H9 (cell line): ENCODE results near the gene TNS2. TPM values are rescaled to one million over a fixed set of nuclear protein-coding genes. Genes with fewer than 3 reads are reported as not detected.

Experiments
- DNase-seq: peaks from one replicate; pipeline ENCODE4 v3.0.0-alpha.2; 2017
- H2AFZ ChIP-seq: one replicate; pipeline ENCODE4 v1.6.1; 2013; ENCODE audit warnings: mild to moderate bottlenecking, low read length, control low read depth, moderate library complexity
- H2AK5ac ChIP-seq: 2 replicates; pipeline ENCODE4 v1.6.1; 2013; ENCODE audit warnings: low read length, control low read depth, mixed read lengths; ENCODE audit not compliant: insufficient read length
- H2BK120ac ChIP-seq: one replicate; pipeline ENCODE4 v1.6.1; 2013; ENCODE audit warnings: low read depth, mild to moderate bottlenecking, low read length, control low read depth, inconsistent platforms; ENCODE audit not compliant: poor library complexity, severe bottlenecking
- H2BK12ac ChIP-seq: 2 replicates; pipeline ENCODE4 v1.6.1; 2013; ENCODE audit warnings: low read length, control low read depth, mixed read lengths, low read depth; ENCODE audit not compliant: insufficient read length
- H2BK15ac ChIP-seq: 2 replicates; pipeline ENCODE4 v1.6.1; 2013; ENCODE audit warnings: low read depth, low read length, control low read depth
- H2BK20ac ChIP-seq: one replicate; pipeline ENCODE4 v1.6.1; 2013; ENCODE audit warnings: low read depth, mild to moderate bottlenecking, low read length, control low read depth, inconsistent platforms; ENCODE audit not compliant: poor library complexity, severe bottlenecking
- H2BK5ac ChIP-seq: 2 replicates; pipeline ENCODE4 v1.6.1; 2013; ENCODE audit warnings: low read length, control low read depth, mixed read lengths; ENCODE audit not compliant: insufficient read length
- H3K14ac ChIP-seq: 2 replicates; pipeline ENCODE4 v1.6.1; 2013; ENCODE audit warnings: low read length, control low read depth; ENCODE audit not compliant: insufficient read depth
- H3K18ac ChIP-seq: 2 replicates; pipeline ENCODE4 v1.6.1; 2013; ENCODE audit warnings: low read depth, mild to moderate bottlenecking, mixed read lengths, low read length, control low read depth; ENCODE audit not compliant: insufficient read length
- H3K23ac ChIP-seq: 2 replicates; pipeline ENCODE4 v1.6.1; 2013; ENCODE audit warnings: low read length, control low read depth, mixed read lengths, low read depth; ENCODE audit not compliant: insufficient read length
- H3K23me2 ChIP-seq: 2 replicates; pipeline ENCODE4 v1.6.1; 2013; ENCODE audit warnings: low read depth, mild to moderate bottlenecking, mixed read lengths, low read length, control low read depth; ENCODE audit not compliant: insufficient read length, poor library complexity, severe bottlenecking
- H3K27ac ChIP-seq: 2 replicates; pipeline ENCODE4 v1.5.1; 2013; ENCODE audit warnings: low read length, control low read depth, mixed read lengths, low read depth; ENCODE audit not compliant: insufficient read length
- H3K27me3 ChIP-seq: 2 replicates; pipeline ENCODE4 v1.6.1; 2013; ENCODE audit warnings: low read length, control low read depth, inconsistent platforms; ENCODE audit not compliant: insufficient read depth
- H3K4ac ChIP-seq: 2 replicates; pipeline ENCODE4 v1.6.1; 2013; ENCODE audit warnings: low read depth, mild to moderate bottlenecking, control low read depth, inconsistent platforms, low read length, moderate library complexity
- H3K4me1 ChIP-seq: 2 replicates; pipeline ENCODE4 v1.6.1; 2013; ENCODE audit warnings: low read length, control low read depth, inconsistent platforms; ENCODE audit not compliant: insufficient read depth
- H3K4me2 ChIP-seq: 2 replicates; pipeline ENCODE4 v1.6.1; 2013; ENCODE audit warnings: low read length, control low read depth, mixed read lengths; ENCODE audit not compliant: insufficient read length, insufficient read depth
- H3K56ac ChIP-seq: 2 replicates; pipeline ENCODE4 v1.6.1; 2013; ENCODE audit warnings: low read depth, mild to moderate bottlenecking, mixed read lengths, low read length, control low read depth; ENCODE audit not compliant: insufficient read length
- H3K79me1 ChIP-seq: 2 replicates; pipeline ENCODE4 v1.6.1; 2013; ENCODE audit warnings: low read depth, mild to moderate bottlenecking, moderate library complexity, low read length, control low read depth, inconsistent platforms; ENCODE audit not compliant: insufficient read depth, poor library complexity, severe bottlenecking
- H3K79me2 ChIP-seq: 2 replicates; pipeline ENCODE4 v1.6.1; 2013; ENCODE audit warnings: low read length, control low read depth, inconsistent platforms; ENCODE audit not compliant: insufficient read depth
- H3K9ac ChIP-seq: 2 replicates; pipeline ENCODE4 v1.6.1; 2013; ENCODE audit warnings: low read length, control low read depth, mixed read lengths; ENCODE audit not compliant: insufficient read length; ENCODE audit errors: extremely low read depth
- H3K9me3 ChIP-seq: one replicate; pipeline ENCODE4 v1.6.1; 2013; ENCODE audit warnings: low read depth, low read length, inconsistent platforms; ENCODE audit not compliant: control insufficient read depth
- H3T11ph ChIP-seq: one replicate; pipeline ENCODE4 v1.6.1; 2013; ENCODE audit warnings: mild to moderate bottlenecking, low read length, control low read depth, inconsistent platforms
- H4K20me1 ChIP-seq: one replicate; pipeline ENCODE4 v1.6.1; 2013; ENCODE audit not compliant: control insufficient read depth, insufficient read length, insufficient read depth
- H4K5ac ChIP-seq: 2 replicates; pipeline ENCODE4 v1.6.1; 2013; ENCODE audit warnings: low read depth, mild to moderate bottlenecking, mixed read lengths, low read length, control low read depth; ENCODE audit not compliant: insufficient read length
- H4K8ac ChIP-seq: replicated peaks from 2 replicates; pipeline ENCODE4 v1.6.1; 2013; ENCODE audit warnings: low read length, control low read depth, mixed read lengths, low read depth; ENCODE audit not compliant: insufficient read length
- H4K91ac ChIP-seq: 2 replicates; pipeline ENCODE4 v1.6.1; 2013; ENCODE audit warnings: low read depth, mild to moderate bottlenecking, moderate library complexity, mixed read lengths, low read length, control low read depth; ENCODE audit not compliant: insufficient read length
- H3K27ac Mint-ChIP-seq, 3 experiments: 2 replicates in 2 of 3; 3 replicates in 1 of 3; pipeline ENCODE4 v1.8.0; 2020 to 2021; ENCODE audit warnings: mixed read lengths in 3 of 3, mild to moderate bottlenecking in 1 of 3, moderate library complexity in 1 of 3
- H3K27me3 Mint-ChIP-seq: 2 replicates; pipeline ENCODE4 v1.8.0; 2021; ENCODE audit warnings: low read depth, mild to moderate bottlenecking, moderate library complexity, mixed read lengths
- H3K36me3 Mint-ChIP-seq, 3 experiments: 2 replicates in 2 of 3; 3 replicates in 1 of 3; pipeline ENCODE4 v1.8.0; 2020 to 2021; ENCODE audit warnings: low read depth in 3 of 3, mixed read lengths in 3 of 3; ENCODE audit not compliant: insufficient read depth in 1 of 3
- H3K4me1 Mint-ChIP-seq, 2 experiments: 2 replicates each; pipeline ENCODE4 v1.8.0; 2020; ENCODE audit warnings: mixed read lengths in 2 of 2
- H3K4me3 Mint-ChIP-seq, 2 experiments: 2 replicates in 1 of 2; 3 replicates in 1 of 2; pipeline ENCODE4 v1.8.0; 2020 to 2021; ENCODE audit warnings: mild to moderate bottlenecking in 2 of 2, mixed read lengths in 2 of 2, moderate library complexity in 1 of 2
- H3K9me3 Mint-ChIP-seq, 2 experiments: 2 replicates in 1 of 2; 3 replicates in 1 of 2; pipeline ENCODE4 v1.8.0; 2020; ENCODE audit warnings: mild to moderate bottlenecking in 2 of 2, mixed read lengths in 2 of 2, moderate library complexity in 1 of 2
- WGBS: extraction: QIAGEN DNeasy Blood & Tissue Kit; methylation state at CpG from one replicate; pipeline ENCODE4 v1.1.7; 2013; ENCODE audit warnings: missing lambda C conversion rate, low lambda C conversion rate, mixed read lengths; ENCODE audit not compliant: insufficient read length; ENCODE audit errors: extremely low coverage; 5-methylcytosine and 5-hydroxymethylcytosine counted together
- total RNA-seq: library from RNA; stranded (reverse); gene quantifications from 2 replicates; pipeline ENCODE4 v1.2.1, GENCODE V29; 2021
- TF ChIP-seq, protein P1 (sequence below): fragments of 200-600 bp; sonication (generic); conservative IDR thresholded peaks from 3 replicates; pipeline ENCODE4 v1.8.0; 2021; ENCODE audit warnings: antibody characterized with exemption, mild to moderate bottlenecking

TNS2 gene
- total RNA-seq, 1 experiment from 2014 or later, result 4.5 TPM

GRCh38 chr12:53057816-53058500 is 8.1 kb downstream of the TNS2 start:
- H3K79me1 ChIP-seq, result no peaks in the 10 kb centered on the region
- no peak overlapping the region for H2AK5ac ChIP-seq
- no peak overlapping the region for H4K8ac ChIP-seq
- no peak overlapping the region for H3T11ph ChIP-seq
- no peak overlapping the region for H3K18ac ChIP-seq
- H4K91ac ChIP-seq, result no peak overlapping the region
- H3K27ac ChIP-seq, result no peak overlapping the region
- no peak overlapping the region for H2BK12ac ChIP-seq
- H3K27ac Mint-ChIP-seq, result no peak overlapping the region
- H3K56ac ChIP-seq, result no peak overlapping the region
- no peak overlapping the region for H4K5ac ChIP-seq
- no peak overlapping the region for H3K4me3 Mint-ChIP-seq
- H3K9me3 ChIP-seq, result no peaks in the 10 kb centered on the region
- no peak overlapping the region for H3K4ac ChIP-seq
- no peaks in the 10 kb centered on the region for H3K23me2 ChIP-seq
- WGBS, result no CpG with 5 or more reads among the region's 13 CpGs
- H2BK120ac ChIP-seq, result no peak overlapping the region
- no peak overlapping the region for H3K9ac ChIP-seq
- no peak overlapping the region for H2AFZ ChIP-seq
- no peak overlapping the region for H2BK5ac ChIP-seq
- H3K23ac ChIP-seq, result no peak overlapping the region
- no peaks in the 10 kb centered on the region for H4K20me1 ChIP-seq
- no peaks in the 10 kb centered on the region for H3K79me2 ChIP-seq
- no peak overlapping the region for H3K4me2 ChIP-seq
- H3K4me1 Mint-ChIP-seq, result peaks cover 11 to 15% of the 10 kb centered on the region in 2 experiments
- no peaks in the 10 kb centered on the region; a peak in 1 of 7 replicates for H3K36me3 Mint-ChIP-seq
- no peak for DNase-seq
- no peak overlapping the region for H2BK15ac ChIP-seq
- no peaks in the 10 kb centered on the region; the same call in 1 of the 2 replicates for H3K27me3 ChIP-seq
- H2BK20ac ChIP-seq, result no peak overlapping the region
- TF ChIP-seq, protein P1, sequence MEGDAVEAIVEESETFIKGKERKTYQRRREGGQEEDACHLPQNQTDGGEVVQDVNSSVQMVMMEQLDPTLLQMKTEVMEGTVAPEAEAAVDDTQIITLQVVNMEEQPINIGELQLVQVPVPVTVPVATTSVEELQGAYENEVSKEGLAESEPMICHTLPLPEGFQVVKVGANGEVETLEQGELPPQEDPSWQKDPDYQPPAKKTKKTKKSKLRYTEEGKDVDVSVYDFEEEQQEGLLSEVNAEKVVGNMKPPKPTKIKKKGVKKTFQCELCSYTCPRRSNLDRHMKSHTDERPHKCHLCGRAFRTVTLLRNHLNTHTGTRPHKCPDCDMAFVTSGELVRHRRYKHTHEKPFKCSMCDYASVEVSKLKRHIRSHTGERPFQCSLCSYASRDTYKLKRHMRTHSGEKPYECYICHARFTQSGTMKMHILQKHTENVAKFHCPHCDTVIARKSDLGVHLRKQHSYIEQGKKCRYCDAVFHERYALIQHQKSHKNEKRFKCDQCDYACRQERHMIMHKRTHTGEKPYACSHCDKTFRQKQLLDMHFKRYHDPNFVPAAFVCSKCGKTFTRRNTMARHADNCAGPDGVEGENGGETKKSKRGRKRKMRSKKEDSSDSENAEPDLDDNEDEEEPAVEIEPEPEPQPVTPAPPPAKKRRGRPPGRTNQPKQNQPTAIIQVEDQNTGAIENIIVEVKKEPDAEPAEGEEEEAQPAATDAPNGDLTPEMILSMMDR, result no peak
- H3K9me3 Mint-ChIP-seq, result no peaks in the 10 kb centered on the region
- peaks cover 49% of the 10 kb centered on the region for H3K27me3 Mint-ChIP-seq
- no peak overlapping the region for H3K14ac ChIP-seq
- peaks cover 3% of the 10 kb centered on the region; the same call in 1 of the 2 replicates for H3K4me1 ChIP-seq
